Ascending aorta (tissue), 2 donors: ENCODE data around the gene CEP70. TPM values are rescaled to one million over a fixed set of nuclear protein-coding genes. Genes with fewer than 3 reads are reported as not detected.
A peak's percentile ranks its signal among the peaks of the same experiment; 100 is the strongest.

ENCODE experiments used
- DNase-seq, 2 donors: peaks; one replicate each; pipeline ENCODE4 v3.0.0-alpha.2; 2019; ENCODE audit warnings: low spot score in 2 of 2
- H3K27ac ChIP-seq, 2 donors: fragments of 200-600 bp; sonication (generic); one replicate each; pipeline ENCODE4 v1.5.1; 2016 to 2017; ENCODE audit warnings: mild to moderate bottlenecking in 1 of 2
- H3K27me3 ChIP-seq: fragments of 200-600 bp; sonication (generic); one replicate; pipeline ENCODE4 v1.5.1; 2017
- H3K36me3 ChIP-seq, 2 donors: fragments of 200-600 bp; sonication (generic); one replicate each; pipeline ENCODE4 v1.5.1; 2016
- H3K4me1 ChIP-seq, 2 donors: fragments of 200-600 bp; sonication (generic); one replicate each; pipeline ENCODE4 v1.5.1; 2016 to 2017; ENCODE audit warnings: mild to moderate bottlenecking in 1 of 2
- H3K4me3 ChIP-seq, 2 donors: fragments of 200-600 bp; sonication (generic); one replicate each; pipeline ENCODE4 v1.5.1; 2016 to 2017; ENCODE audit warnings: mild to moderate bottlenecking in 1 of 2
- H3K9me3 ChIP-seq, 2 donors: fragments of 200-600 bp; sonication (generic); one replicate each; pipeline ENCODE4 v1.5.1; 2016
- intact Hi-C: fragments of 100-400 bp; cut with DNase I; formaldehyde crosslinking; loops from one replicate; pipeline ENCODE4 v1.15.1; 2023
- total RNA-seq: library from RNA; depleted of rRNA; stranded (reverse); fragments of >200 nt; gene quantifications from one replicate; pipeline ENCODE4 v1.1.0, GENCODE V29; 2016
- TF ChIP-seq, protein P1 (sequence below), 3 experiments: fragments of 200-600 bp in 2 of 3; fragments of 450-650 bp in 1 of 3; sonication (generic) in 2 of 3; IDR thresholded peaks; one replicate each; pipeline ENCODE4 v1.5.1; 2016 to 2019; ENCODE audit warnings: antibody characterized with exemption in 3 of 3, mild to moderate bottlenecking in 1 of 3, moderate library complexity in 1 of 3

CEP70 gene
- total RNA-seq, 1 donor from 2014 or later, result 7.6 TPM

GRCh38 chr3:138467931-138468330, 126.1 kb downstream of the CEP70 start:
- intact Hi-C loops, result no loop called here
- H3K27me3 ChIP-seq, result no peaks in the 10 kb centered on the region
- H3K4me3 ChIP-seq, result no peak overlapping the region
- DNase-seq, result no peak
- H3K4me1 ChIP-seq, result no peaks in the 10 kb centered on the region
- H3K9me3 ChIP-seq, result no peaks in the 10 kb centered on the region
- no peaks in the 10 kb centered on the region for H3K36me3 ChIP-seq
- H3K27ac ChIP-seq, result no peak overlapping the region
- TF ChIP-seq, protein P1, sequence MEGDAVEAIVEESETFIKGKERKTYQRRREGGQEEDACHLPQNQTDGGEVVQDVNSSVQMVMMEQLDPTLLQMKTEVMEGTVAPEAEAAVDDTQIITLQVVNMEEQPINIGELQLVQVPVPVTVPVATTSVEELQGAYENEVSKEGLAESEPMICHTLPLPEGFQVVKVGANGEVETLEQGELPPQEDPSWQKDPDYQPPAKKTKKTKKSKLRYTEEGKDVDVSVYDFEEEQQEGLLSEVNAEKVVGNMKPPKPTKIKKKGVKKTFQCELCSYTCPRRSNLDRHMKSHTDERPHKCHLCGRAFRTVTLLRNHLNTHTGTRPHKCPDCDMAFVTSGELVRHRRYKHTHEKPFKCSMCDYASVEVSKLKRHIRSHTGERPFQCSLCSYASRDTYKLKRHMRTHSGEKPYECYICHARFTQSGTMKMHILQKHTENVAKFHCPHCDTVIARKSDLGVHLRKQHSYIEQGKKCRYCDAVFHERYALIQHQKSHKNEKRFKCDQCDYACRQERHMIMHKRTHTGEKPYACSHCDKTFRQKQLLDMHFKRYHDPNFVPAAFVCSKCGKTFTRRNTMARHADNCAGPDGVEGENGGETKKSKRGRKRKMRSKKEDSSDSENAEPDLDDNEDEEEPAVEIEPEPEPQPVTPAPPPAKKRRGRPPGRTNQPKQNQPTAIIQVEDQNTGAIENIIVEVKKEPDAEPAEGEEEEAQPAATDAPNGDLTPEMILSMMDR (IDR thresholded peaks at IDR 0.05), result no peak

GRCh38 chr3:138465925-138466324, 128.1 kb downstream of the CEP70 start:
- Histone ChIP-seq H3K9me3 (no peaks in the 10 kb centered on the region), H3K27ac (no peak overlapping the region), H3K4me1 (no peaks in the 10 kb centered on the region), H3K36me3 (no peaks in the 10 kb centered on the region), H3K27me3 (no peaks in the 10 kb centered on the region), H3K4me3 (no peak overlapping the region)
- intact Hi-C loops, result no loop called here
- no peak for DNase-seq
- TF ChIP-seq, protein P1 (IDR thresholded peaks at IDR 0.05), result no peak

DNA sequence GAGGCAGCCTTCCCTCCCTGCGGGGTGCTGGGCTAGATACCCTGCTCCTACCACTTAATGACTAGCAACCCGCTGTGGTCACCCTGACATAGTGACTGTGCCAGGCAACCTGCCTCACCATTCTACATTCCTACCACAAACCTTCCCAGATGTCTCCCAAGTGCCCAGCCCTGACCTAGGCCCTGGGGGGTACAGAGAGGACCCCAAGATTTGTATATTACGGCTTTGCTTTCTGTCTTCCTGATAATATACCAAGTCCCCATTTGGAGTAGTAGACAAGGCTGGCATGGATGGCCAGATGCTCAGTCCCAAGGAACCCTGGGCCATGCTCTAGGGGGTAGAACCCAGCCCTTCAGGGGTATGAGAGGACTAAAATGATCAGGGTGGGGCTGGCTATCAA, 128.6 kb downstream of the CEP70 start:
- intact Hi-C loops, result no loop called here

GRCh38 chr3:138464491-138464860, 129.6 kb downstream of the CEP70 start:
- TF ChIP-seq, protein P1 (IDR thresholded peaks at IDR 0.05), result no peak
- no peaks in the 10 kb centered on the region for H3K4me1 ChIP-seq
- no peaks in the 10 kb centered on the region for H3K9me3 ChIP-seq
- H3K27ac ChIP-seq, result no peak overlapping the region
- H3K36me3 ChIP-seq, result no peaks in the 10 kb centered on the region
- intact Hi-C loops, result no loop called here
- DNase-seq, result no peak
- H3K27me3 ChIP-seq, result no peaks in the 10 kb centered on the region
- no peak overlapping the region for H3K4me3 ChIP-seq

More for the DNA sequence above, 128.6 kb downstream of the CEP70 start:
- Histone ChIP-seq H3K27me3 (no peaks in the 10 kb centered on the region), H3K4me3 (no peak overlapping the region), H3K36me3 (no peaks in the 10 kb centered on the region), H3K27ac (no peak overlapping the region), H3K4me1 (no peaks in the 10 kb centered on the region), H3K9me3 (no peaks in the 10 kb centered on the region)
- no peak for DNase-seq
- TF ChIP-seq, protein P1 (IDR thresholded peaks at IDR 0.05), result no peak

DNA sequence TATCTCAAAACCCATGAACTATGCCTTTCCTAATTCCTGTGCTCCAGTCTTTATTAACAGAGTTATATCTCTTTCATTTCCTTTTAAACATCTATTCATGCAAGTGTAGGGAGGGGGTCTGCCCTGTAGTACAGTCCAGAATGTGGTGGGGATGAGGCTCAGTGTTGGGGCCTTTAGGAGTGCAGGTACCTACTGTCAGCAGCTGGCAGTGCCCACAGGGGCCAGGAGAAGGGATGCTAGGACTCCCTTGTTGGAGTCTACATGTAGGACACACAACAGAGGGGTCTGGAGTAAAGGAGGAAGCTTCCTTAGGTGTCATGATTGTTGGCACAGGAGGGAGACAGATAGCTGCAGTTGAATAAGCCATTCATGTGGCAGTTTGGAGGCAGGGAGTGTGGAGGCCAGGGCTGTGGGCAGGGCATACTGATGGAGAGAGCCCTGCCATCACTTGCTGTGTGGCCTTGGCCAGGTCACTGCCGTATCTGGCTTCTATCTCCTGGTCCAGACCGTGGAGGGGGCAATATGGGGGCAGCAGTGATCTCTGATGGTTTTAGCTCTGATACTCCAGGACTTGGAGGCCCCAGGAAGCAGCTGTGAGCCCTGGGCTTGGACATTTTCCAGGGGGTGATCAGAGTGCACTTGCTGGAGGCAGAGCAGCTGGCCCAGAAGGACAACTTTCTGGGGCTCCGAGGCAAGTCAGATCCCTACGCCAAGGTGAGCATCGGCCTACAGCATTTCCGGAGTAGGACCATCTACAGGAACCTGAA, 130.2 kb downstream of the CEP70 start:
- H3K4me1 ChIP-seq, result no peaks in the 10 kb centered on the region
- no peak overlapping the region for H3K27ac ChIP-seq
- H3K27me3 ChIP-seq, result no peaks in the 10 kb centered on the region
- no peaks in the 10 kb centered on the region for H3K36me3 ChIP-seq
- no peaks in the 10 kb centered on the region for H3K9me3 ChIP-seq
- H3K4me3 ChIP-seq, result no peak overlapping the region
- TF ChIP-seq, protein P1 (IDR thresholded peaks at IDR 0.05), result no peak
- intact Hi-C loops, result no loop called here
- DNase-seq, result peak in 1 of 2 donors; percentile 48
